ENCODE measurements around the gene AKAP8. TPM values are rescaled to one million over a fixed set of nuclear protein-coding genes. Genes with fewer than 3 reads are reported as not detected.

Gene AKAP8
- total RNA-seq, 1 experiment from 2014 or later = 59.5 TPM

- no peak overlapping the region for H3K23ac ChIP-seq (ENCODE audit: insufficient read length, low read depth, low read length)
- peaks cover 30% of the 10 kb centered on the region for H3K79me2 ChIP-seq (ENCODE audit: insufficient read depth, low read length)
- H3K56ac ChIP-seq (ENCODE audit: insufficient read length, low read depth, low read length) = no peak overlapping the region
- Mint-ChIP-seq H3K4me3 (no peak overlapping the region), H3K27me3 (ENCODE audit: low read depth) (no peaks in the 10 kb centered on the region), H3K4me1 (peaks cover 0 to 3% of the 10 kb centered on the region in 2 experiments; a peak in 1 of 4 replicates), H3K9me3 (no peaks in the 10 kb centered on the region; a peak in 1 of 5 replicates), H3K36me3 (ENCODE audit: insufficient read depth in 1 of 3, low read depth in 3 of 3) (peaks cover 39 to 67% (median 56%) of the 10 kb centered on the region in 3 experiments), H3K27ac (no peak overlapping the region; a peak in 1 of 7 replicates)
- no CpG with 5 or more reads among the region's 17 CpGs for WGBS (ENCODE audit: extremely low coverage, insufficient read length, low lambda C conversion rate)
- H4K8ac ChIP-seq (replicated peaks; ENCODE audit: insufficient read length, low read depth, low read length) = no peak overlapping the region
- H2BK20ac ChIP-seq (ENCODE audit: low read depth, low read length, poor library complexity, severe bottlenecking) = no peak overlapping the region
- no peak overlapping the region for H2BK12ac ChIP-seq (ENCODE audit: insufficient read length, low read depth, low read length)
- no peaks in the 10 kb centered on the region for H3K9me3 ChIP-seq (ENCODE audit: control insufficient read depth, low read depth, low read length)
- DNase-seq = no peak
- no peaks in the 10 kb centered on the region for H3K4me1 ChIP-seq (ENCODE audit: insufficient read depth, low read length)
- TF ChIP-seq CTCF (conservative IDR thresholded peaks at IDR 0.05) = no peak
- no peaks in the 10 kb centered on the region for H3K27me3 ChIP-seq (ENCODE audit: insufficient read depth, low read length)
- no peak overlapping the region for H3K18ac ChIP-seq (ENCODE audit: insufficient read length, low read depth, low read length)
- no peak overlapping the region for H2AK5ac ChIP-seq (ENCODE audit: insufficient read length, low read length)
- H3K79me1 ChIP-seq (ENCODE audit: insufficient read depth, low read depth, low read length, poor library complexity, severe bottlenecking) = peaks cover 7% of the 10 kb centered on the region
- no peak overlapping the region for H2BK5ac ChIP-seq (ENCODE audit: insufficient read length, low read length)
- no peak overlapping the region for H2BK15ac ChIP-seq (ENCODE audit: low read depth, low read length)
- H3T11ph ChIP-seq (ENCODE audit: low read length) = no peak overlapping the region
- H3K14ac ChIP-seq (ENCODE audit: insufficient read depth, low read length) = no peak overlapping the region
- no peak overlapping the region for H3K4ac ChIP-seq (ENCODE audit: low read depth, low read length)
- no peak overlapping the region for H2AFZ ChIP-seq (ENCODE audit: low read length)
- peaks cover 2% of the 10 kb centered on the region for H4K20me1 ChIP-seq (ENCODE audit: control insufficient read depth, insufficient read depth, insufficient read length)
- H3K9ac ChIP-seq (ENCODE audit: extremely low read depth, insufficient read length, low read length) = no peak overlapping the region
- no peak overlapping the region for H4K91ac ChIP-seq (ENCODE audit: insufficient read length, low read depth, low read length)
- no peak overlapping the region for H4K5ac ChIP-seq (ENCODE audit: insufficient read length, low read depth, low read length)
- H2BK120ac ChIP-seq (ENCODE audit: low read depth, low read length, poor library complexity, severe bottlenecking) = no peak overlapping the region
- H3K23me2 ChIP-seq (ENCODE audit: insufficient read length, low read depth, low read length, poor library complexity, severe bottlenecking) = no peaks in the 10 kb centered on the region
- H3K27ac ChIP-seq (ENCODE audit: insufficient read length, low read depth, low read length) = no peak overlapping the region
- H3K4me2 ChIP-seq (ENCODE audit: insufficient read depth, insufficient read length, low read length) = no peak overlapping the region
Measured at GRCh38 chr19:15401397-15401710, 21.8 kb upstream of the AKAP8 start.
